T-helper 1 cell (primary cell): ENCODE data around the gene CBX2.

ENCODE experiments used
- DNase-seq, 5 donors: peaks; one replicate each; pipeline ENCODE4 v3.0.0-alpha.2; 2012 to 2020
- total RNA-seq, 4 donors: gene quantifications; one replicate each; lab custom pipeline; 2026; lab: John Stamatoyannopoulos, UW

Gene CBX2
- total RNA-seq = 0.12 to 0.54 (median 0.23) reads per million in 4 donors

- peak; percentile 67 to 83 (median 68) for DNase-seq
Observed at GRCh38 chr17:79777894-79778503, at the start of gene CBX2. TSS of gene CBX2 (plus strand) at chr17:79778148. CDS start at chr17:79778236, 88 bp downstream.

GRCh38 chr17:79728169-79728907, 49.6 kb upstream of the CBX2 start:
- DNase-seq = peak; percentile 63 to 87 (median 78)

- DNase-seq = no peak
Observed at GRCh38 chr17:79728908-79729471, 49.0 kb upstream of the CBX2 start.

GRCh38 chr17:79729761-79730160, 48.2 kb upstream of the CBX2 start:
- DNase-seq = no peak

- DNase-seq = no peak
Observed at GRCh38 chr17:79730437-79730768, 47.5 kb upstream of the CBX2 start.

DNA sequence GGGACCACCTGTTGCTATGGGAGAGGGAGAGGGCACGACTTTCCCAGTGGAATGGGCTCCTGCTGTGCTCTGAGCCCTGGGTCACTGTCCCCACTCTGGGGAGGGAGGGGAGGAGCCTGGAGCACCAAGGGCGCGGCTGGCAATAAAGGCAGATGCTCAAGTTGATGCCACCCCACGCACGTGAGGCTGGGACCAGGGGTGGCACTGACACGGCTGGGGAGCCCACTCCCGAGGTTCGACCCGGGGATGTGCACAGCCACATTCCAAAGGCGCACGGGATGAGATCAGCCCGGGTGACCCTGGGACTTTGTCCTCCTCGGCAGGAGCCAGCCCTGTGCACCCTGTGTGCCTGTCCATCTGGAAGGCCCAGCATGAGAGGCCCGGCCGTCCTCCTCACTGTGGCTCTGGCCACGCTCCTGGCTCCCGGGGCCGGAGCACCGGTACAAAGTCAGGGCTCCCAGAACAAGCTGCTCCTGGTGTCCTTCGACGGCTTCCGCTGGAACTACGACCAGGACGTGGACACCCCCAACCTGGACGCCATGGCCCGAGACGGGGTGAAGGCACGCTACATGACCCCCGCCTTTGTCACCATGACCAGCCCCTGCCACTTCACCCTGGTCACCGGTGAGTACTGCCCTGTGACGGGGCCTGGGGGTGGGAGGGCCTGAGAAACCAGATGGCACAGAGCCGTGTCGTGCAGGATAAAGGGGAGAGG, 47.0 kb upstream of the CBX2 start, which contains the start of gene ENPP7:
ENPP7 (plus strand) TSS at position 175 of the 715 bp plus-strand sequence; CDS start at position 372, 197 bp downstream.
- DNase-seq = no peak

DNA sequence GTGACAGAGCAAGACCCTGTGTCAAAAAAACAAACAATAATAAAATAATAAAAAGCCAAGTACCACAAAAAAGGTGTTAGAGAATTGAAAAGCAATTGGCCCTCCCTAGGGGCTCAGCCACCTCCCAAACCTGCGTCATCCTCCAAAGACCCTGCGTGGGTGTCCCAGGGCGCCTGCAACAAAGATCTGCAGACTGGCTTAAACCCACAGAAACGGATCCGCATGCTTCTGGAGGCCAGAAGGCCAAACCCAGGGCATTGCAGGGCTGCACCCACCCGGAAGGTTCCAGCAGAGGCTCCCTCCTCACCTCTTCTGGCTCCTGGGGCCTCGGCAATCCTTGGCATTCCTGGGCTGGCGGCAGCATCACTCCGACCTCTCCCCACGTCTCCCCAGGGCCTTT, 45.7 kb upstream of the CBX2 start:
- DNase-seq = no peak

DNA sequence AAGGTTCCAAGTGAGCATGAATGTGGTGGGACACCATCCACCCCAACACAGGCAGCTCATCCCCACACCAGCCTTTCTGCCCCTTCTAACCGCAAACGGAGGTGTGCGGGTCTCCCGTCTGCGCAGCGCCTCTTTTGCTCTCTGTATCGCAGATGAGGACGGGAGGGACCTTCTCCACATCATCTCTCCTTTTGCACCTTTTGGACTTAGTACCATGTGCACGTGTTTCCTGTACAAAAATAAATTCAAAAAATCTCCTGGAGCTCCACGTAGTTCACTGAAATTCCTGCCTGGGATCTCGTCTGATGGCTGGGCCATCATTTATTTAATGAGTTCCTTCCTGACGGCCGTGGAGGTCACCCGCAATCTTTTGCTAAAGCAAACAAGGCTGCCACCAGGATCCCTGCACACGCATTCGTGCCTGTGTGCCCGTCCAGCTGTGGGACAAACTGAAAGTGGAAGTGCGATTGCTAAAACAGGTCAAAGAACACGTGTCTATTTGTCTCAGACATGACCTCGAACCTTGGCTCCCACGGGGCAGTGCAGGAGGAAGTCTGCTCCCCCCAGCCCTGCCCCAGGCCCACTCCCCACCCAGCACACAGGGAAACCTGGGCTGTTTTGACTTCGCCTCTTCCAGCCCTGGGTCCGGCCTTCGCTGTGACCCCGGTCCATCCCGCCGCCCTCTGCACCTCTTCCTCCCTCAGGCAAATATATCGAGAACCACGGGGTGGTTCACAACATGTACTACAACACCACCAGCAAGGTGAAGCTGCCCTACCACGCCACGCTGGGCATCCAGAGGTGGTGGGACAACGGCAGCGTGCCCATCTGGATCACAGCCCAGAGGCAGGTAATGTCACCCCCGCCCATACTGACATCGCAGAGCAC, 44.9 kb upstream of the CBX2 start:
- peak in 1 of 5 donors; percentile 48 for DNase-seq

GRCh38 chr17:79733692-79734070, 44.3 kb upstream of the CBX2 start:
- no peak for DNase-seq

DNA sequence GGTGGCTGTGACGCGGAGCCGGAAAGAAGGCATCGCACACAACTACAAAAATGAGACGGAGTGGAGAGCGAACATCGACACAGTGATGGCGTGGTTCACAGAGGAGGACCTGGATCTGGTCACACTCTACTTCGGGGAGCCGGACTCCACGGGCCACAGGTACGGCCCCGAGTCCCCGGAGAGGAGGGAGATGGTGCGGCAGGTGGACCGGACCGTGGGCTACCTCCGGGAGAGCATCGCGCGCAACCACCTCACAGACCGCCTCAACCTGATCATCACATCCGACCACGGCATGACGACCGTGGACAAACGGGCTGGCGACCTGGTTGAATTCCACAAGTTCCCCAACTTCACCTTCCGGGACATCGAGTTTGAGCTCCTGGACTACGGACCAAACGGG, 42.9 kb upstream of the CBX2 start:
- no peak for DNase-seq

- DNase-seq = no peak
Observed at GRCh38 chr17:79737046-79737921, 40.7 kb upstream of the CBX2 start.

DNA sequence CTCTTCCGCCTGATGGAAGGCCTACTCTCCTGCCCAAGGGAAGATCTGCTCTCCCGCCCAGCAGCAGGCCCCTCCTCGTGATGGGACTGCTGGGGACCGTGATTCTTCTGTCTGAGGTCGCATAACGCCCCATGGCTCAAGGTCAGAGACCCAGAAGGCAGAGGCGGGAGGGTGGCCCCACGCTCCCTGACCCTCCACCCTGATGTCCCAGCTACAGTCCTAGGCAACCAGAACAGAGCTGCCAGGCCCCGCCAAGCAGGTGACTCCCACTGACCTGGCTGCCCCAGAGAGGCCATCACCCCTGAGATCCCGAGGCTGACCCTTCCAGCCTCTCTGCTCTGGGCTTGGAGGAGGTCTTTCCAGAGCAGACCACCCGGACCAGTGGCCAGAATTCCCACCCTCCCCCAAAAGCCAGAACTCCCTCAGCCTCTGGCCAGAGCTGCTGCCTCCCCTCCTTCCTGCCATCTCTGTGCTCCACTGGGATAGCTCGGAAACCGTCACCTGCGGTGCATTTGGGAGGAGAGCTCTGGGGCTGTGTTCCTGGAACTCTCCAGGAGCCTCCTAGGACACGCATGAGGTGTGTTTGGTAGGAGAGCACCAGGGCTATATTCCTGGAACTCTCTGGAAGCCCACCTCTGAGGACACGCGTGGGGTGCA, 39.9 kb upstream of the CBX2 start:
- DNase-seq = no peak

DNA sequence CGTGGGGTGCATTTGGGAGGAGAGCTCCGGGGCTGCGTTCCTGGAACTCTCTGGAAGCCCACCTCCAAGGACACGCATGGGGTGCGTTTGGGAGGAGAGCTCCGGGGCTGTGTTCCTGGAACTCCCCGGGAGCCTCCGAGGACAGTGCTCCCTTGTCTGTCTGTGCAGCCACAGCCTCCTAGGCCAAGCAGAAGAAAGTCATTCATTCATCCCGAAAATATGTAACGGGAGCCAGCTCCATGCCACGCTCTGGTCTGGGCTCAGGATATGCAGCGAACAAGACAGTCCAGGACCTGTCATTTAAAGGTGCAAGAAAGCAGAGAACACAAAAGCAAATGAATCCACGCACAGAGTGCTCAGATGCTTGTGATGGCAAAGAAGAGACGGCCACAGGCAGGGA, 39.3 kb upstream of the CBX2 start:
- DNase-seq = no peak

DNA sequence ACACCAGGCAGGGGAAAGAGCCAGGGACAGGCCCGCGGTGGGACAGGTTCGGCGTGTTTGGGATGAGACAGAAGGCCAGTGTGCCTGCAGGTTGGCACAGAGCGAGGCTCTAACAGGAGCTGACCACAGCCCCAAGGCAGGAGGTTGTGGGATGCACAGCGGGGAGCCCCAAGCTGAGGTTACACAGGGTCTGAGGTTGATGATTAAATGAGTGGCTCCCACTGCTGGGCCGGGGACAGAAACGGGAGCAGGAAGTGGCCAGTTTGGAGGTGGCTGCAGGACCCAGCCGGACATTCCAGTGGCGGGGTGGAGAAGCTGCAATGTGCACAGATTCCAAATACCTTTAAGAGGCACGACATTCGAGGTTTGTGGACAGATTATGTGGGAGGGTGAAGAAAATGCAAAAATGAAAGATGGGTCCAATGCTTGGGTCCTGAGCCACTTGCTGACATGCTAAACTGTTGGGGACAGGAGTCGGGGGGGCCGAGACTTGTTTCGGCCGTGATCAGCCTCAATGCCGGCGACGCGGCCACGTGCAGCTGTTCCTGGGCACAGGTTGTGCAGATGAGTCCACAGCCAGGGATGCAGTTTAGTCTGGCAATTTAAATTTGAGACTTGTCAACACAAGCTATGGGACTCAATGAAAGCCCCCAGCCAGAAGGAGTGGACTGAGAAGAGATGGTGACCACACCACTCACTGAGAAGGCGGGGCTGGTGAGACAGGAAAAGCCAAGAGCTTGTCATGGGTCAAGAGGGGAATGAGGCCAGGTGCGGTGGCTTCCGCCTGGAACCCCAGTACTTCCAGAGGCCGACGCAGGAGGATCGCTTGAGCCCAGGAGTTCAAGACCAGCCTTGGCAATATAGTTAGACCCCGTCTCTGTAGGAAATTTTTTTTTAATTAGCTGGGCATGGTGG, 38.5 kb upstream of the CBX2 start:
- no peak for DNase-seq

DNA sequence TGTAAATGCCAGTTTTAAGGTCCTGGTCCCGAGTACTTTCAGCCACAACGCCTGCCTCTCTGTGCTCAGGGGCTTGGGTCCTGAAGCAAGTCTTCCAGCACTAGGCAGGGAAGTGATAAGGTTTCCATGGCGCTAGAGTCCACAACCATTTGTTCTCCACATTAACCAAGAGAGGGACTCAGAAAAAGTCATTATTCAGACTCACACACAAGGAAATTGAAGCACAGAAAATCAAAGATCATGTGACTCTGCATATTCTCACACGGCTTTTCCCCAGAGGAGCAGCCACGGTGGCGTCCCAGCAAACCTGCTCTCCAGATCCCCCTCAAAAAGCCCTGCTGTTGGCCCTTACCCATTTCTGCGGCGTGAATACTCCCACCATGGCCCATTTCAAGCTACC, 37.5 kb upstream of the CBX2 start:
- DNase-seq = no peak

GRCh38 chr17:79741401-79741750, 36.6 kb upstream of the CBX2 start:
- no peak for DNase-seq

DNA sequence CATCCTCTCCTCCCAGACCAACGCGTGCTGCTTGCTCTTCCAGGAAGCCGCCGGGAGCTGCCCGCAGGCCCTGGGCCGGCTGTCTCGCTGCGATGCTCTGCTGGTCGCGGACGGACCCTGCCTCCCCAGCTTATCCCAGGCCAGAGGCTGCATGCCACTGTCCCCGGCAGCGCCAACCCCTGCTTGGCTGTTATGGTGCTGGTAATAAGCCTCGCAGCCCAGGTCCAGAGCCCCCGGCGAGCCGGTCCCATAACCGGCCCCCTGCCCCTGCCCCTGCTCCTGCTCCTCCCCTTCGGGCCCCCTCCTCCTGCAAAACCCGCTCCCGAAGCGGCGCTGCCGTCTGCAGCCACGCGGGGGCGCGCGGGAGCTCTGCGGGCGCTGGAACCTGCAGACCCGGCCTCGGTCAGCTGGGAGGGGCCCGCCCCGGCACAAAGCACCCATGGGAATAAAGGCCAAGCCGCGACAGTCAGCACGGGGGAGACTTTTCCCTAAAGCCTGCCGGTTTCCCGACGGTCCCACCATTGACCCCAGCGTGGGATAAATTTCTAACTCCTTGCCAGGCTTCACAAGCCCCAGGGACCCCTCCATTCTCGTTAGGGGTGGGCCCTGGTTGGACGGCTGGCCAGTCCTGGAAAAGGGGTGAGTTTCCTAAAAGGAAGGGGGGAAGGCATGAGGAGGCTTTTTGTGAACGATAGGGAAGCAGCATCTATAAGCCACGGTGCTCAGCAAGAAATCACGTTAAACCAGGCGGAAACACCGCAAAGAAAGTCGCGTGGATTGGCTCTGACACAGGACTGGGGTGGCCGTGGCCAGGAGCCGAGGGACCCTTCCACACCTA, 36.0 kb upstream of the CBX2 start:
- peak; percentile 45 to 66 (median 61) for DNase-seq

- no peak for DNase-seq
Observed at GRCh38 chr17:79742589-79742918, 35.4 kb upstream of the CBX2 start.

- no peak for DNase-seq
Observed at GRCh38 chr17:79742951-79743476, 34.9 kb upstream of the CBX2 start.
